Islet of Langerhans (tissue), 1 donor: ENCODE measurements around the gene CUL9.
A peak's percentile ranks its signal among the peaks of the same experiment; 100 is the strongest.

Experiments used
- FAIRE-seq: peaks from one replicate; lab custom pipeline; 2011; peaks lifted over from hg19 to GRCh38; lab: Jason Lieb, UNC

Gene CUL9

GRCh38 chr6:43173591-43174262 lies 8.3 kb upstream of the CUL9 start:
- FAIRE-seq: no peak

GRCh38 chr6:43174263-43175112 lies 7.5 kb upstream of the CUL9 start:
- peak; percentile 91 for FAIRE-seq

GRCh38 chr6:43175676-43176422 lies 6.1 kb upstream of the CUL9 start:
- FAIRE-seq: no peak

- FAIRE-seq: no peak
Measured at GRCh38 chr6:43176423-43176786, 5.6 kb upstream of the CUL9 start.

- no peak for FAIRE-seq
Measured at GRCh38 chr6:43178150-43178549, 3.8 kb upstream of the CUL9 start.

GRCh38 chr6:43178951-43179830 lies 2.8 kb upstream of the CUL9 start:
- FAIRE-seq: no peak

GRCh38 chr6:43180058-43180457 lies 1.9 kb upstream of the CUL9 start:
- FAIRE-seq: no peak

GRCh38 chr6:43180985-43181384 lies 1.0 kb upstream of the CUL9 start:
- no peak for FAIRE-seq

GRCh38 chr6:43181621-43181941 lies 415 bp upstream of the CUL9 start:
- no peak for FAIRE-seq

- no peak for FAIRE-seq
Measured at GRCh38 chr6:43183441-43183840, 1.4 kb downstream of the CUL9 start.

- no peak for FAIRE-seq
Measured at GRCh38 chr6:43184268-43184985, 2.4 kb downstream of the CUL9 start.

- FAIRE-seq: no peak
Measured at GRCh38 chr6:43185391-43185985, 3.5 kb downstream of the CUL9 start.

GRCh38 chr6:43186019-43186418 lies 4.0 kb downstream of the CUL9 start:
- FAIRE-seq: no peak

GRCh38 chr6:43186706-43187105 lies 4.7 kb downstream of the CUL9 start:
- FAIRE-seq: no peak

- FAIRE-seq: no peak
Measured at GRCh38 chr6:43187821-43188220, 5.8 kb downstream of the CUL9 start.

GRCh38 chr6:43188426-43188825 lies 6.4 kb downstream of the CUL9 start:
- no peak for FAIRE-seq

GRCh38 chr6:43189776-43190304 lies 7.8 kb downstream of the CUL9 start:
- no peak for FAIRE-seq

- FAIRE-seq: no peak
Measured at GRCh38 chr6:43192911-43193310, 10.9 kb downstream of the CUL9 start.

- no peak for FAIRE-seq
Measured at GRCh38 chr6:43193929-43194328, 11.9 kb downstream of the CUL9 start.

- no peak for FAIRE-seq
Measured at GRCh38 chr6:43196337-43196736, 14.3 kb downstream of the CUL9 start.

- no peak for FAIRE-seq
Measured at GRCh38 chr6:43199912-43200311, 17.9 kb downstream of the CUL9 start.
